ENCODE measurements around the gene IRAK4.
A peak's percentile ranks its signal among the peaks of the same experiment; 100 is the strongest.

The IRAK4 gene

GRCh38 chr12:43805149-43805859 is 46.6 kb downstream of the IRAK4 start:
- peak overlapping the region; percentile 89 for H3K27ac Mint-ChIP-seq
- peaks cover 28% of the 10 kb centered on the region for H3K36me3 Mint-ChIP-seq (ENCODE audit: low read depth)
- peaks cover 39% of the 10 kb centered on the region for H3K4me1 Mint-ChIP-seq (ENCODE audit: low read depth)
- H3K4me3 Mint-ChIP-seq: peak overlapping the region; percentile 95
- no peaks in the 10 kb centered on the region for H3K9me3 Mint-ChIP-seq
- no peaks in the 10 kb centered on the region for H3K27me3 Mint-ChIP-seq

- H3K27me3 Mint-ChIP-seq: no peaks in the 10 kb centered on the region
- H3K36me3 Mint-ChIP-seq (ENCODE audit: low read depth): peaks cover 20% of the 10 kb centered on the region
- peaks cover 42% of the 10 kb centered on the region for H3K4me1 Mint-ChIP-seq (ENCODE audit: low read depth)
- H3K9me3 Mint-ChIP-seq: no peaks in the 10 kb centered on the region
- peak within 1 kb of the TSS; percentile 99 for H3K27ac Mint-ChIP-seq
- H3K4me3 Mint-ChIP-seq: peak within 1 kb of the TSS; percentile 95
Measured at GRCh38 chr12:43805860-43806736, 47.3 kb downstream of the IRAK4 start, which contains the start of gene TWF1. Gene TWF1 (minus strand): TSS chr12:43806317. CDS start chr12:43806245, 72 bp downstream.

GRCh38 chr12:43806737-43807072 is 48.0 kb downstream of the IRAK4 start:
- H3K9me3 Mint-ChIP-seq: no peaks in the 10 kb centered on the region
- H3K4me1 Mint-ChIP-seq (ENCODE audit: low read depth): peaks cover 46% of the 10 kb centered on the region
- peaks cover 18% of the 10 kb centered on the region for H3K36me3 Mint-ChIP-seq (ENCODE audit: low read depth)
- H3K4me3 Mint-ChIP-seq: peak overlapping the region; percentile 95
- peak overlapping the region; percentile 99 for H3K27ac Mint-ChIP-seq
- H3K27me3 Mint-ChIP-seq: no peaks in the 10 kb centered on the region

- Mint-ChIP-seq H3K4me1 (ENCODE audit: low read depth) (peaks cover 52% of the 10 kb centered on the region), H3K27me3 (no peaks in the 10 kb centered on the region), H3K4me3 (peak overlapping the region; percentile 95), H3K9me3 (no peaks in the 10 kb centered on the region), H3K36me3 (ENCODE audit: low read depth) (peaks cover 14% of the 10 kb centered on the region), H3K27ac (peak overlapping the region; percentile 99)
Measured at GRCh38 chr12:43807386-43807785, 48.6 kb downstream of the IRAK4 start.

GRCh38 chr12:43812057-43812456 is 53.3 kb downstream of the IRAK4 start:
- Mint-ChIP-seq H3K27me3 (no peaks in the 10 kb centered on the region), H3K27ac (no peak overlapping the region), H3K4me3 (no peak overlapping the region), H3K4me1 (ENCODE audit: low read depth) (peaks cover 42% of the 10 kb centered on the region), H3K9me3 (no peaks in the 10 kb centered on the region), H3K36me3 (ENCODE audit: low read depth) (no peaks in the 10 kb centered on the region)

GRCh38 chr12:43812926-43813325 is 54.2 kb downstream of the IRAK4 start:
- H3K27me3 Mint-ChIP-seq: no peaks in the 10 kb centered on the region
- no peak overlapping the region for H3K4me3 Mint-ChIP-seq
- no peak overlapping the region for H3K27ac Mint-ChIP-seq
- no peaks in the 10 kb centered on the region for H3K36me3 Mint-ChIP-seq (ENCODE audit: low read depth)
- H3K9me3 Mint-ChIP-seq: no peaks in the 10 kb centered on the region
- H3K4me1 Mint-ChIP-seq (ENCODE audit: low read depth): peaks cover 33% of the 10 kb centered on the region

GRCh38 chr12:43815416-43815815 is 56.7 kb downstream of the IRAK4 start:
- H3K4me1 Mint-ChIP-seq (ENCODE audit: low read depth): peaks cover 30% of the 10 kb centered on the region
- H3K27ac Mint-ChIP-seq: no peak overlapping the region
- H3K36me3 Mint-ChIP-seq (ENCODE audit: low read depth): no peaks in the 10 kb centered on the region
- H3K9me3 Mint-ChIP-seq: no peaks in the 10 kb centered on the region
- H3K4me3 Mint-ChIP-seq: no peak overlapping the region
- H3K27me3 Mint-ChIP-seq: peaks cover 8% of the 10 kb centered on the region

- H3K36me3 Mint-ChIP-seq (ENCODE audit: low read depth): no peaks in the 10 kb centered on the region
- H3K27me3 Mint-ChIP-seq: peaks cover 8% of the 10 kb centered on the region
- H3K9me3 Mint-ChIP-seq: no peaks in the 10 kb centered on the region
- H3K4me3 Mint-ChIP-seq: no peak overlapping the region
- peak overlapping the region; percentile 18 for H3K27ac Mint-ChIP-seq
- H3K4me1 Mint-ChIP-seq (ENCODE audit: low read depth): peaks cover 26% of the 10 kb centered on the region
Measured at GRCh38 chr12:43816168-43816567, 57.4 kb downstream of the IRAK4 start.

- Mint-ChIP-seq H3K9me3 (no peaks in the 10 kb centered on the region), H3K27me3 (peaks cover under 1% of the 10 kb centered on the region), H3K36me3 (ENCODE audit: low read depth) (no peaks in the 10 kb centered on the region), H3K4me3 (no peak overlapping the region), H3K27ac (no peak overlapping the region), H3K4me1 (ENCODE audit: low read depth) (no peaks in the 10 kb centered on the region)
Measured at GRCh38 chr12:43824207-43824775, 65.5 kb downstream of the IRAK4 start.

GRCh38 chr12:43826681-43827080 is 67.9 kb downstream of the IRAK4 start:
- Mint-ChIP-seq H3K27ac (no peak overlapping the region), H3K9me3 (no peaks in the 10 kb centered on the region), H3K36me3 (ENCODE audit: low read depth) (no peaks in the 10 kb centered on the region), H3K4me3 (no peak overlapping the region), H3K4me1 (ENCODE audit: low read depth) (peaks cover 2% of the 10 kb centered on the region), H3K27me3 (peaks cover 3% of the 10 kb centered on the region)

- no peaks in the 10 kb centered on the region for H3K9me3 Mint-ChIP-seq
- no peaks in the 10 kb centered on the region for H3K36me3 Mint-ChIP-seq (ENCODE audit: low read depth)
- H3K4me1 Mint-ChIP-seq (ENCODE audit: low read depth): peaks cover 6% of the 10 kb centered on the region
- H3K27me3 Mint-ChIP-seq: peaks cover 7% of the 10 kb centered on the region
- H3K4me3 Mint-ChIP-seq: no peak overlapping the region
- no peak overlapping the region for H3K27ac Mint-ChIP-seq
Measured at GRCh38 chr12:43827093-43827492, 68.3 kb downstream of the IRAK4 start.

- Mint-ChIP-seq H3K9me3 (no peaks in the 10 kb centered on the region), H3K27me3 (peaks cover 13% of the 10 kb centered on the region), H3K4me1 (ENCODE audit: low read depth) (peaks cover 42% of the 10 kb centered on the region), H3K27ac (no peak overlapping the region), H3K4me3 (no peak overlapping the region), H3K36me3 (ENCODE audit: low read depth) (no peaks in the 10 kb centered on the region)
Measured at GRCh38 chr12:43832463-43833168, 73.9 kb downstream of the IRAK4 start.

- peak overlapping the region; percentile 93 for H3K27ac Mint-ChIP-seq
- H3K36me3 Mint-ChIP-seq (ENCODE audit: low read depth): no peaks in the 10 kb centered on the region
- H3K4me1 Mint-ChIP-seq (ENCODE audit: low read depth): peaks cover 50% of the 10 kb centered on the region
Measured at GRCh38 chr12:43835264-43835655, 76.5 kb downstream of the IRAK4 start.

GRCh38 chr12:43835656-43836474 is 77.1 kb downstream of the IRAK4 start, which contains the start of gene TMEM117:
Gene TMEM117 (plus strand): TSS chr12:43836081.
- Mint-ChIP-seq H3K4me3 (peak within 1 kb of the TSS; percentile 85), H3K9me3 (no peaks in the 10 kb centered on the region), H3K27me3 (peaks cover 10% of the 10 kb centered on the region), H3K27ac (peak within 1 kb of the TSS; percentile 93), H3K4me1 (ENCODE audit: low read depth) (peaks cover 50% of the 10 kb centered on the region), H3K36me3 (ENCODE audit: low read depth) (no peaks in the 10 kb centered on the region)

More at GRCh38 chr12:43835264-43835655, 76.5 kb downstream of the IRAK4 start:
- Mint-ChIP-seq H3K27me3 (peaks cover 13% of the 10 kb centered on the region), H3K9me3 (no peaks in the 10 kb centered on the region), H3K4me3 (peak overlapping the region; percentile 85)

Measured in stimulated activated naive CD8-positive, alpha-beta T cell treated with anti-CD3 and anti-CD28 coated beads, Interleukin-15, Interleukin-2, amounts not matched to agents 100 ng/mL and 50 ng/mL, for 24 hours (primary cell).